Measurements from ENCODE around the gene LRP1B.
"Not testable (repeated sequence)": the region's sequence is repeated elsewhere in the genome, so short reads cannot be mapped to it uniquely, and the experiment has no call there.

Gene LRP1B

GRCh38 chr2:140744379-140744778 is 1386.4 kb downstream of the LRP1B start:
- DNase-seq (ENCODE audit: low read depth in 2 of 2, low spot score in 1 of 2): no peak

GRCh38 chr2:140737006-140737405 is 1393.8 kb downstream of the LRP1B start:
- no peak for DNase-seq (ENCODE audit: low read depth in 2 of 2, low spot score in 1 of 2)

GRCh38 chr2:140734992-140735391 is 1395.8 kb downstream of the LRP1B start:
- DNase-seq (ENCODE audit: low read depth in 2 of 2, low spot score in 1 of 2): no peak

DNA sequence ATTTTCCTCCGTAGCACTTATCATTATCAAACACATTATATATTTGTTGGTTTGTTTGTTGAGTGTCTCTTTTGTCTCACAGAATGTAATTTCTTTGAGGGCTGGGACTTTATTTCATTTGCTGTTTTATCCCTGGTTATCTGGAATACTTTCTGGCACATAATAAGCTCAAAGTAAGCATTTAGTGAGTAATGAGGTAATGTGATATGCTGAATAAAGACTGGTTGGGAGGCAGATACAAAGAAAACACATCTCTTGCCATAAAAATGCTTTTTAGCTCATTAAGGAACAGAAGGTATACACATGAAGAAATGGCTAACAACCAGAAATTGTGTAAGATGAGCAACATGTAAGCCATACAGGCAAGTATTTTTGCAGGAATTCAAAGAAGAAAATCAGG is 1411.8 kb downstream of the LRP1B start:
- DNase-seq (ENCODE audit: low read depth in 2 of 2, low spot score in 1 of 2): no peak

DNA sequence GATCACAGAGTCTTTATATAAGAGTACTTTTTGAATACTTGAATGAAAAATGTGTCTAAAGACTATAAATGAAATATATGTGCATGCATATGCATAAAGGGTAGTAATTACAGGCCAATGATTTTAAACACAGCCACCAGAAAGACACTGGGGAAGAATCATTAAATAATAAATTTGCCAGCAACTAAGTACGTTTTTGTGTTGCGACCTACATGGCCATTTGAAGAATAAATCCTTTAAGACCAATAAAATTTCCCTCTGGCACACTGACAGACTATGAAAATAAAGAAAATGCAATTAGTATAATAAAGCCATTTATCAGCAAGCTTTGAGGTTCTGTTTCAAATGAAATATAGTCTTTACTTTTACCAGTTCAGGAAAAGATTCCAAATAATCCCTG is 1413.3 kb downstream of the LRP1B start:
- DNase-seq (ENCODE audit: low read depth in 2 of 2, low spot score in 1 of 2): no peak

- DNase-seq (ENCODE audit: low read depth in 2 of 2, low spot score in 1 of 2): no peak
Observed at GRCh38 chr2:140714586-140714985, 1416.2 kb downstream of the LRP1B start.

- DNase-seq (ENCODE audit: low read depth in 2 of 2, low spot score in 1 of 2): no peak
Observed at GRCh38 chr2:140711867-140712266, 1418.9 kb downstream of the LRP1B start.

GRCh38 chr2:140701726-140702125 is 1429.1 kb downstream of the LRP1B start:
- DNase-seq (ENCODE audit: low read depth in 2 of 2, low spot score in 1 of 2): no peak

GRCh38 chr2:140698636-140699035 is 1432.2 kb downstream of the LRP1B start:
- no peak for DNase-seq (ENCODE audit: low read depth in 2 of 2, low spot score in 1 of 2)

DNA sequence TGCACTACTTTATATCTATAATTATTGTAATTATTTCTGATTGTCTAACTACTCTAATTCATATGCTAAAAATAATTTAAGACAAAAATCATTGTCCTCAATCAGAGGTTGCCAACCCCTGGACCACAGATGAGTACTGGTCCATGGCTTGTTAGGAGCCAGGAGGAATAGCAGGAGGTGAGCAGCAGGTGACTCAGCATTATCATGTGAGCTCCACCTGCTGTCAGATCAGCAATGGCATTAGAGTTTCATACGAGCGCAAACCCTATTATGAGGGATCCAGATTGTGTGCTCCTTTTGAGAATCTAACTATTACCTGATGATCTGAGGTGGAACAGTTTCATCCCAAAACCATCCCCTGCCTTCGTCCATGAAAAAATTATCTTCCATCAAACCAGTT is 1434.4 kb downstream of the LRP1B start:
- DNase-seq (ENCODE audit: low read depth in 2 of 2, low spot score in 1 of 2): no peak

DNA sequence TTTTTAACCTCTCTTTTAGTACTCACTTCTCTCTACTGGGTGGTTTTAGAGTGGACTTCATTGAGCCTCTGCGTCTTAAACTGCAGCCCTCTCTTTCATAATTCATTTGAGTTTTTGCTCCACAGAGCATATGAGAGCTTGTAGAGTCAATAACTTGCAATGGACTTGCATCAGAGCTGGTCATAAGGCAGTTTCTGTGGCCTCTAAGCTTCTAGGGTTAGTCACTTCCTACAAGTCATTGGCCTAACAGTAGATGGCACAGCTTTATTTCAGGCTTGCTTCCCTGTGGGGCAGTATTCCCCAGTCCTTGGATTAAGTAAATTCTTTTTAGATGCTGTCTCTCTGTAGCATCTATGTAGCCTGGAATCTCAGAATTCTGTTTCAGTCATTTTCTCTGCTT is 1435.7 kb downstream of the LRP1B start:
- DNase-seq (ENCODE audit: low read depth in 2 of 2, low spot score in 1 of 2): no peak

DNA sequence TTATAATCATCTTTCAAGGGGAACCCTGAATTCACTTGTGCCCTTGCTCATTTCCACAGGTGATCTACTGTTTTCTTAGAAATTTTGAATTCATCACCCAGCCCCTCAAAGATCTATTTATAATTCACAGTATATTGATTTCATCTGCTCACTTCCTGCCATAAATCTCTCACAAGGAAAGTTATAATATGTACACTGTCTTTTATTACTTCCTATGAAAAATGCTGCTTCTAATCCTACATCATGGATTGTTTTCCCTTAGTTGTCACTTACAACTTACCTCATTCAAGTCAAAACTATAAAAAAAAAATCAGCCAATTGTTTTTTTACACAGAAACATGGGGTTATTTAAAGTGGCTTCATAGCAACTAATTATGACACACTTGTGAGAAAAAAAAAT is 1443.0 kb downstream of the LRP1B start:
- DNase-seq (ENCODE audit: low read depth in 2 of 2, low spot score in 1 of 2): no peak

- DNase-seq (ENCODE audit: low read depth in 2 of 2, low spot score in 1 of 2): no peak
Observed at GRCh38 chr2:140683658-140684057, 1447.2 kb downstream of the LRP1B start.

DNA sequence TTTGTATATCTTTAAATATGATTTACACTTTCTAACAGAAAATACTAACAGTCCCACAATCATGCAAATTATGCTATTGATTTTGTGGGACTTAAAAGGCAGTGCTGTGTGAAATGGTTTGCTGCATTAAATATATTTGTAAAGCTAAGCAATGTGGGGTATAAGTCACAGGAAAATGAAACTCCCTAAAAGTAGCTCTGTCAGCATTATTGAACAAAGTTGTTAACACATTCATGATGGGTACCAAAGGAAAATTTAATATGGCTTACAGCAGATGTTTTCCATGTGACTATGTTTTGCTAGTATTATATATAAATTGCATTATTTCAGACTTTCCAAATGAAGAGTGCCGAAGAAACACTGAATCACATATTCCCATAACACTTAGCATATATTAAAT is 1450.0 kb downstream of the LRP1B start:
- no peak for DNase-seq (ENCODE audit: low read depth in 2 of 2, low spot score in 1 of 2)

- no peak for DNase-seq (ENCODE audit: low read depth in 2 of 2, low spot score in 1 of 2)
Observed at GRCh38 chr2:140679752-140680151, 1451.1 kb downstream of the LRP1B start.

DNA sequence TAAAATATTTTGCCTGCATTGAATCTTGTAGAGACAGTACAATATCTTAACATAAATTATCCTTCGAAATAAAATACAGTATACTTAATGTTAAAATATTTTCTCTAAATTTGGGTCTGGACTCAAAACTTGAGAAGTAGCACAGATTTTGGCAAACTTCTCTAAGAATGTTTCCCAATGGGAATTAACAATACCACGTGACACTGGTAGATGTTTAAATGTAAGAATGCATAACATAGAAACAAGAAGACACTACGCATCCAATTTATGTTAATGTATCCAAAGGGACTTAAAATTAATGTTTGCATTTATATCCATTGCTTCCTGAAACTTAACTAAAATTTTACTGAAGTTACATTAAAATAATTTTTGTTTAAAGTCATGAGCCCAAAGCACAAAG is 1460.9 kb downstream of the LRP1B start:
- DNase-seq (ENCODE audit: low read depth in 2 of 2, low spot score in 1 of 2): no peak

DNA sequence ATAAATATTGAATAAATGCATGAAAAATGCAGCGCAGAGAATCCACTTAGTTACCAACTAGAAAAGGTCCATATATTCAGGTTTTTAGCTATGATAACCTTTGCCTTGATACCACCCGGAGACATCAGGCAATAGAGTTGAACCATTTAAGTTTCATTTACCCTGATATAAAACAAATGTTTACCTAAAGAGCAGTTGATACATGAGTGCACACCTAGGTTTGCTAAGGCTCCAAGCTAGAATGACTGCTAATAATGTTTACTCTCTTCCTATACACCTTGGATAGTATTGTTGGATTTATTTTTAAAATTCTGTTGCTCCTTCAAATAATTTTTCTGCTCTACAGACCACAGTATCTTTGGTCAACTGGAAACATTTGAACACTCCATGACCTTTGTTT is 1463.6 kb downstream of the LRP1B start:
- DNase-seq (ENCODE audit: low read depth in 2 of 2, low spot score in 1 of 2): no peak

DNA sequence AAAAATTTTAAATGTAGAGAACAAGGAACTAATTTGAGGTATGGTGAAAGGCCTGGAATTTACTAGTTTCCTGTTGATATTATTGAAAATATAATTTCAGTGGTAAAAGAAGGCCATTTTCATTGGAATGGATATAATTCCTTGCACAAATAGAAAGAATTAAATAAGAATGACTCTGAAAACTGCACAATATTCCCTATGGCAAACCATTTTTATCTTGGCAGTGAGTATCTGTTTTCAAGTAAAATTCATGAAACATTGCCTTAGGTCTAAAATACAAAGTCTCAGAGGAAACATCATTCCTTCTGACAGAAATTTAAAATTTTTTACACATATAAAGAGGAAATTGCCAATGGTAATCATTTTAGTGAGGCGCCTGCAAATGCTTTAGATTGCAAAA is 1468.3 kb downstream of the LRP1B start:
- no peak for DNase-seq (ENCODE audit: low read depth in 2 of 2, low spot score in 1 of 2)

DNA sequence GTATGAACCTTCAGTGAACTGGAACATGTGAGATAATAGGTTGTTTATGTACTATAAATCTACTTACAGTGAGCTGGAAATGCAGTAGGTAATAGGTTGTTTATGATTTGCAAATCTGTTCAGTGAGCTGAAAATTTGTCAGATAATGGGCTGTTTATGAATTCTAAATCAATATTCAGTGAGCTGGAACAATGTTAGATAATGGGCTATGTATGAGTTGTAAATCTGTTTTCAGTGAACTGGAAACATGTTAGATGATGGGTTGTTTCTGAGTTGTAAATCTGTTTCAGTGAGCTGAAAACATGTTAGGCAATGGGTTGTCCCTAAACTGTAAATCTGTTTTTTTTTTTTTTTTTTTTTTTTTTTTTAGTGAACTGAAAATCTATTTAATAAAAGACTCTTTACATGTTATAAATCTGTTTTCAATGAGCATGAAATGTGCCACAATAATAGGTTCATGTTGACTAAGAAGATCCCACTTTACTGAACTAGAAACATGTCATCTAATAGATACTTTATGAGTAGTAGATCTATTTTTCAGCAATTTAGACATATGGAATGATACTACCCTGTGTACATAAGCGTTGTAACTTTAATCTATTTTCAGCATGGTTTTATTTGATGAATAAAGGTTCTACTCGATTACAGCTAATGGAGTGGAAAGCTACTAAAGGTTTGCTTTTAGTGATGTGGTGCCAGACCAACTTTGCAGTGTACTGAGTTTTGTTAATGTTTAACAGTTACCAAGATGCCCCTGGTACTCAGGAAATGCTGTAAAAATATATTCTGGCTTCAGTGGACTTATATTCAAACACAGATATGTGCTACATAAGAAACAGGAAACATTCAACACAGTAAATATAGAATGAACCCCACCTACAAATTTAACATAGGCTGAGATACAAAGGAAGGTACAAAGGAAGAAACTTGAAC is 1471.8 kb downstream of the LRP1B start:
- no peak for DNase-seq (ENCODE audit: low read depth in 2 of 2, low spot score in 1 of 2)

- DNase-seq (ENCODE audit: low read depth in 2 of 2, low spot score in 1 of 2): no peak
Observed at GRCh38 chr2:140657657-140658056, 1473.2 kb downstream of the LRP1B start.

DNA sequence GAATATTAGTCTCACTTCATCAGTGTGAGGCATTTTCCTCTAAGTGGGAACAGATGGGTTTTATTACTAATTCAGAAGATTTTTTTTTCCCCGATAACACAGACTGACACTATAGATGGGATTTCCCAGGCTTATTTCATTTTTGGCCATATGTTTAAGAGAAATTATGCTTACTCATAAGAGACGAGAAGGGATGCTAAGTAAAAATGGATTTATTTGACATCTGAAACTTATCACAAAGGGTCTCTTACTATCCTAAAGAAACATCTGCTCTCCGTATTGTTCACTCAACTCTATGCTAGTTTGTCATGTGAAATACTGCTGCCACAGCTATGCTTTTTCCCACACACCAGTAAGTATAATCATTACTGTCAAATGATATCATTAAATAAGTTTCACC is 1476.3 kb downstream of the LRP1B start:
- no peak for DNase-seq (ENCODE audit: low read depth in 2 of 2, low spot score in 1 of 2)

DNA sequence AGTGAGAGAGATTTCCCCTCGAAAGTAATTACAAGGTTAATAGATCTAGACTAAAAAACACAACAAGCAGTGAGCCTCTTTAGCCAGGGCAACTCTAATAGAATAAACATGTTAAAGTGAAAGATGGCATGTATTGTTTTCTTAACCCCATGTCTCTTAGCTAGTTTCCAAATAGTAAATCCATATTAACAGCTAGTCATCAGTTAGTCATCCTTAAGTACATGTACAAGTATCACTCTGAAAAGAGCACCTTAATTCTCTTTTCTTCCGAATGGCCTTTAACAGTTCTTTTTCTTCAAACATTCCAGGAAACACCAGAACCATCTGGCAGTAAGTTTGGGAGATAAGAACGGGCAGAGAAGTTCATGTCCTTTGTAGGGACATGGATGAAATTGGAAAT is 1480.0 kb downstream of the LRP1B start:
- no peak for DNase-seq (ENCODE audit: low read depth in 2 of 2, low spot score in 1 of 2)

- DNase-seq (ENCODE audit: low read depth in 2 of 2, low spot score in 1 of 2): not testable (repeated sequence)
Observed at GRCh38 chr2:140650134-140650533, 1480.7 kb downstream of the LRP1B start.

All from stimulated activated CD8-positive, alpha-beta memory T cell treated with anti-CD3 and anti-CD28 coated beads, Interleukin-4, amount 100 ng/mL, for 1 hour (primary cell).